SK-N-SH treated with all-trans-retinoic acid at 6 μM for 48 hours (cell line): ENCODE data around the gene ZNF850.

Source experiments
- POU6F1 ChIP-seq: fragments of 250-450 bp; sonication (Bioruptor Pico); IDR thresholded peaks from 2 replicates; pipeline ENCODE4 v1.8.0; 2021; ENCODE audit warnings: low read depth, mild to moderate bottlenecking, moderate library complexity, borderline replicate concordance
- RARB ChIP-seq: fragments of 250-450 bp; sonication (Bioruptor Pico); IDR thresholded peaks from 2 replicates; pipeline ENCODE4 v1.8.0; 2021; ENCODE audit warnings: mild to moderate bottlenecking, moderate library complexity
- SNAI2 ChIP-seq: fragments of 250-450 bp; sonication (Bioruptor Pico); IDR thresholded peaks from 2 replicates; pipeline ENCODE4 v1.5.0; 2020; ENCODE audit warnings: mild to moderate bottlenecking, moderate library complexity
- TCF4 ChIP-seq: fragments of 250-450 bp; sonication (Bioruptor Pico); IDR thresholded peaks from 2 replicates; pipeline ENCODE4 v1.8.0; 2021; ENCODE audit warnings: mild to moderate bottlenecking, moderate library complexity, borderline replicate concordance
- ZFP3 ChIP-seq: fragments of 250-450 bp; sonication (Bioruptor Pico); IDR thresholded peaks from 2 replicates; pipeline ENCODE4 v1.5.0; 2020; ENCODE audit warnings: mild to moderate bottlenecking, moderate library complexity
- TF ChIP-seq, protein P1 (sequence below): fragments of 250-450 bp; sonication (Bioruptor Pico); IDR thresholded peaks from 2 replicates; pipeline ENCODE4 v1.5.1; 2020; ENCODE audit warnings: low read depth, mild to moderate bottlenecking, moderate library complexity
- TF ChIP-seq, protein P2 (sequence below): fragments of 250-450 bp; sonication (Bioruptor Pico); IDR thresholded peaks from 2 replicates; pipeline ENCODE4 v1.8.0; 2020; ENCODE audit warnings: mild to moderate bottlenecking, moderate library complexity, borderline replicate concordance

GRCh38 chr19:36687214-36688056 lies 85.2 kb downstream of the ZNF850 start, which contains the start of gene ZNF567:
- TF ChIP-seq, protein P1, sequence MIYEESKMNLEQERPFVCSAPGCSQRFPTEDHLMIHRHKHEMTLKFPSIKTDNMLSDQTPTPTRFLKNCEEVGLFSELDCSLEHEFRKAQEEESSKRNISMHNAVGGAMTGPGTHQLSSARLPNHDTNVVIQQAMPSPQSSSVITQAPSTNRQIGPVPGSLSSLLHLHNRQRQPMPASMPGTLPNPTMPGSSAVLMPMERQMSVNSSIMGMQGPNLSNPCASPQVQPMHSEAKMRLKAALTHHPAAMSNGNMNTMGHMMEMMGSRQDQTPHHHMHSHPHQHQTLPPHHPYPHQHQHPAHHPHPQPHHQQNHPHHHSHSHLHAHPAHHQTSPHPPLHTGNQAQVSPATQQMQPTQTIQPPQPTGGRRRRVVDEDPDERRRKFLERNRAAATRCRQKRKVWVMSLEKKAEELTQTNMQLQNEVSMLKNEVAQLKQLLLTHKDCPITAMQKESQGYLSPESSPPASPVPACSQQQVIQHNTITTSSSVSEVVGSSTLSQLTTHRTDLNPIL (CRISPR knock-in tag) = no peak
- TF ChIP-seq, protein P2, sequence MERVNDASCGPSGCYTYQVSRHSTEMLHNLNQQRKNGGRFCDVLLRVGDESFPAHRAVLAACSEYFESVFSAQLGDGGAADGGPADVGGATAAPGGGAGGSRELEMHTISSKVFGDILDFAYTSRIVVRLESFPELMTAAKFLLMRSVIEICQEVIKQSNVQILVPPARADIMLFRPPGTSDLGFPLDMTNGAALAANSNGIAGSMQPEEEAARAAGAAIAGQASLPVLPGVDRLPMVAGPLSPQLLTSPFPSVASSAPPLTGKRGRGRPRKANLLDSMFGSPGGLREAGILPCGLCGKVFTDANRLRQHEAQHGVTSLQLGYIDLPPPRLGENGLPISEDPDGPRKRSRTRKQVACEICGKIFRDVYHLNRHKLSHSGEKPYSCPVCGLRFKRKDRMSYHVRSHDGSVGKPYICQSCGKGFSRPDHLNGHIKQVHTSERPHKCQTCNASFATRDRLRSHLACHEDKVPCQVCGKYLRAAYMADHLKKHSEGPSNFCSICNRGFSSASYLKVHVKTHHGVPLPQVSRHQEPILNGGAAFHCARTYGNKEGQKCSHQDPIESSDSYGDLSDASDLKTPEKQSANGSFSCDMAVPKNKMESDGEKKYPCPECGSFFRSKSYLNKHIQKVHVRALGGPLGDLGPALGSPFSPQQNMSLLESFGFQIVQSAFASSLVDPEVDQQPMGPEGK (CRISPR knock-in tag) = no peak
- TF ChIP-seq SNAI2 (CRISPR knock-in tag) = no peak
- no peak for TF ChIP-seq ZFP3
- TF ChIP-seq POU6F1 = no peak
- TF ChIP-seq RARB = no peak
- TF ChIP-seq TCF4 = no peak
